Suprapubic skin (tissue), 4 donors: Measurements from ENCODE around the gene HTR1D. TPM values are rescaled to one million over a fixed set of nuclear protein-coding genes. Genes with fewer than 3 reads are reported as not detected.

Source experiments
- DNase-seq, 2 donors: peaks; one replicate each; pipeline ENCODE4 v3.0.0-alpha.2; 2019; ENCODE audit warnings: low spot score in 2 of 2
- H3K27ac ChIP-seq: fragments of 200-600 bp; sonication (generic); one replicate; pipeline ENCODE4 v1.5.1; 2019
- H3K27me3 ChIP-seq: fragments of 200-600 bp; sonication (generic); one replicate; pipeline ENCODE4 v1.5.1; 2019
- H3K36me3 ChIP-seq: fragments of 200-600 bp; sonication (generic); one replicate; pipeline ENCODE4 v1.5.1; 2019
- H3K4me1 ChIP-seq: fragments of 200-600 bp; sonication (generic); one replicate; pipeline ENCODE4 v1.5.1; 2019
- H3K4me3 ChIP-seq: fragments of 200-600 bp; sonication (generic); one replicate; pipeline ENCODE4 v1.5.1; 2019; ENCODE audit warnings: mild to moderate bottlenecking
- H3K9me3 ChIP-seq: fragments of 200-600 bp; sonication (generic); one replicate; pipeline ENCODE4 v1.5.1; 2019
- EP300 ChIP-seq: sonication (generic); formaldehyde crosslinking; IDR thresholded peaks from one replicate; pipeline ENCODE4 v1.6.1; 2017; ENCODE audit warnings: antibody characterized with exemption
- POLR2A ChIP-seq, 2 donors: fragments of 450-650 bp; IDR thresholded peaks; one replicate each; pipeline ENCODE4 v1.6.1; 2017; ENCODE audit warnings: antibody characterized with exemption in 2 of 2, mild to moderate bottlenecking in 2 of 2, moderate library complexity in 2 of 2
- POLR2AphosphoS5 ChIP-seq, 3 donors: sonication (generic); formaldehyde crosslinking; IDR thresholded peaks; one replicate each; pipeline ENCODE4 v1.6.1; 2017; ENCODE audit warnings: antibody characterized with exemption in 3 of 3
- WGBS: methylation state at CpG from one replicate; pipeline ENCODE4 v1.1.5; 2018; 5-methylcytosine and 5-hydroxymethylcytosine counted together
- total RNA-seq, 4 donors: library from RNA; depleted of rRNA; stranded (reverse); fragments of >200 nt; gene quantifications; one replicate each; pipeline ENCODE4 v1.1.0, GENCODE V29; 2016
- TF ChIP-seq, protein P1 (sequence below), 2 donors: fragments of 200-600 bp in 1 of 2; fragments of 450-650 bp in 1 of 2; sonication (generic) in 1 of 2; IDR thresholded peaks; one replicate each; pipeline ENCODE4 v1.5.1; 2016 to 2019; ENCODE audit warnings: antibody characterized with exemption in 2 of 2, mild to moderate bottlenecking in 1 of 2, moderate library complexity in 1 of 2

Gene HTR1D
- total RNA-seq, 4 donors from 2014 or later, result not detected

DNA sequence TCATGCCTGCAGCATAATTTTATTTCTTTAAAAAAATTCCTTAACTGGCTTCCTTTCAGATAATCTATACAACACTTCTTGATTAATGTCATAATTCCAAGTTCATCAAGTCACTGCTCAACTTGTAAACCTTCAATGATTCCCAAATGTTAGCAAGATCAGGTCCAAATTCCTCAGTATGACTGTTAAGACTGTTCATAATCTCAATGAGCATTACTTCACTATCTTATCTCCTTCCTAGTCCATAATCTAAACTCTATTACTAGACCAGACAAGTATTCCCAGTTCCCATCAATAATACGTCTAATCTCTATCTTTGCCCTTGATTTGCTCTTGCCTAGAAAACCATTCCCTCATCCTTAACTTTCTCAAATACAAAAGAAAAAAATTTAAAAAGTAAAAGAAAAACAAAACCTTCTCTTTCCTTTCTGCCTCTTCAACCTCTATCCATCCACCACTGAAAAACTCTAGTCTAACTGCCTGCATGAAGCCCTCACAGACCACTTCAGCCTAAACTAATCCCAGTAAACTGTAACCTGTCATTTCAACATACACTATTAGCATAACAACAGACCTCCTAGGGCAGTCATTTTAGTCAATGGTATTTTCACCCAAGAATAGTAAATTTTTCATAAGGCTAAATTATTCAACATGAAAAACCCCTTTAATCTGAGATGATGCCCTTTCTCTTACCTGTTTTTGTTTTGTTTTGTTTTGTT is 64.2 kb downstream of the HTR1D start:
- DNase-seq, result no peak
- peaks cover 22% of the 10 kb centered on the region for H3K4me1 ChIP-seq
- H3K9me3 ChIP-seq, result no peaks in the 10 kb centered on the region
- no peak overlapping the region for H3K27ac ChIP-seq
- TF ChIP-seq, protein P1, sequence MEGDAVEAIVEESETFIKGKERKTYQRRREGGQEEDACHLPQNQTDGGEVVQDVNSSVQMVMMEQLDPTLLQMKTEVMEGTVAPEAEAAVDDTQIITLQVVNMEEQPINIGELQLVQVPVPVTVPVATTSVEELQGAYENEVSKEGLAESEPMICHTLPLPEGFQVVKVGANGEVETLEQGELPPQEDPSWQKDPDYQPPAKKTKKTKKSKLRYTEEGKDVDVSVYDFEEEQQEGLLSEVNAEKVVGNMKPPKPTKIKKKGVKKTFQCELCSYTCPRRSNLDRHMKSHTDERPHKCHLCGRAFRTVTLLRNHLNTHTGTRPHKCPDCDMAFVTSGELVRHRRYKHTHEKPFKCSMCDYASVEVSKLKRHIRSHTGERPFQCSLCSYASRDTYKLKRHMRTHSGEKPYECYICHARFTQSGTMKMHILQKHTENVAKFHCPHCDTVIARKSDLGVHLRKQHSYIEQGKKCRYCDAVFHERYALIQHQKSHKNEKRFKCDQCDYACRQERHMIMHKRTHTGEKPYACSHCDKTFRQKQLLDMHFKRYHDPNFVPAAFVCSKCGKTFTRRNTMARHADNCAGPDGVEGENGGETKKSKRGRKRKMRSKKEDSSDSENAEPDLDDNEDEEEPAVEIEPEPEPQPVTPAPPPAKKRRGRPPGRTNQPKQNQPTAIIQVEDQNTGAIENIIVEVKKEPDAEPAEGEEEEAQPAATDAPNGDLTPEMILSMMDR (IDR thresholded peaks at IDR 0.05), result no peak
- TF ChIP-seq POLR2AphosphoS5 (IDR thresholded peaks at IDR 0.05) (no peak), POLR2A (IDR thresholded peaks at IDR 0.05) (no peak), EP300 (no peak)
- H3K4me3 ChIP-seq, result no peak overlapping the region
- H3K36me3 ChIP-seq, result no peaks in the 10 kb centered on the region
- H3K27me3 ChIP-seq, result no peaks in the 10 kb centered on the region
- WGBS, result 65% methylated on average over 1 of the region's 1 CpG

DNA sequence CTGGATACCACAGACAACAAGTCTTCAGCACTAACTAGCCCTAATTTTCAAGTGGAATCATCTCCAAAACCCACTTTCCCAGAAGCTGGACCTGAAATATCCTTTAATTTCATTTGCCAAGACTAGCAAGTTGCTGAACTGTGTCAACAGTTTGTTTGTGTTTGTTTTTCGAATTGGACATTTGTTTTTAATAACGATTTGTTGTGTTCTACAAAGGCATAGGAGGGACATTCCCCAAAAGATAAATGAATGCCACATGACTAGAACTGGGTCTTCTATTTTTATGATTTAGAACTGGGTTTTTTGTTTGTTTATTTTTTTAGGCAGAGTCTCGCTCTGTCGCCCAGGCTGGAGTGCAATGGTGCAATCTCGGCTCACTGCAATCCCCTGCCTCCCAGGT is 66.6 kb downstream of the HTR1D start:
- no peak for DNase-seq
- TF ChIP-seq POLR2A (IDR thresholded peaks at IDR 0.05) (no peak), EP300 (no peak), POLR2AphosphoS5 (IDR thresholded peaks at IDR 0.05) (no peak)
- TF ChIP-seq, protein P1 (IDR thresholded peaks at IDR 0.05), result no peak
- Histone ChIP-seq H3K4me1 (peaks cover 30% of the 10 kb centered on the region), H3K36me3 (no peaks in the 10 kb centered on the region), H3K9me3 (no peaks in the 10 kb centered on the region), H3K27ac (peak overlapping the region; percentile 53), H3K4me3 (no peak overlapping the region), H3K27me3 (no peaks in the 10 kb centered on the region)
- 67% methylated on average over 5 of the region's 5 CpGs for WGBS

DNA sequence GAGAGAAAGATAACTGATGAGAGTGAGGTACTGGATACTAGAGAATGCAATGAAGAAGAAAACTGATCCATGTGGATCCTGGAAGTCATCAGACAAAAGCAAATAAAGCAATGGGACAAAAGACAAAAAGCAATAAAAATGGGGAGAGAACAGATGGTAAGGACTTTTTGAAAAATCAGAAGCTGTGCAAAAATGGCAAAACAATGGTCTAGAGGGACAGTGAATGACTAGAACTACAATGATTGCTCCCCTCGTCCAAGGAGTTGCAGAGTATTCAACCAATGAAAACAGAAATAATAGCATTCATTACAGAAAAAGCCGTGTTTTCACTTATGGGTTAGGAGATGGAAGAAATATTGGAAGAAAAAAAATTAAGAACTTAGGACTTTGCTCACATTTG is 67.2 kb downstream of the HTR1D start:
- WGBS, result 48% methylated on average over 2 of the region's 2 CpGs
- no peaks in the 10 kb centered on the region for H3K9me3 ChIP-seq
- TF ChIP-seq, protein P1 (IDR thresholded peaks at IDR 0.05), result no peak
- TF ChIP-seq EP300 (no peak), POLR2A (IDR thresholded peaks at IDR 0.05) (no peak), POLR2AphosphoS5 (IDR thresholded peaks at IDR 0.05) (no peak)
- H3K4me1 ChIP-seq, result peaks cover 30% of the 10 kb centered on the region
- no peak overlapping the region for H3K4me3 ChIP-seq
- H3K36me3 ChIP-seq, result no peaks in the 10 kb centered on the region
- H3K27me3 ChIP-seq, result no peaks in the 10 kb centered on the region
- DNase-seq, result no peak
- H3K27ac ChIP-seq, result peak overlapping the region; percentile 53

DNA sequence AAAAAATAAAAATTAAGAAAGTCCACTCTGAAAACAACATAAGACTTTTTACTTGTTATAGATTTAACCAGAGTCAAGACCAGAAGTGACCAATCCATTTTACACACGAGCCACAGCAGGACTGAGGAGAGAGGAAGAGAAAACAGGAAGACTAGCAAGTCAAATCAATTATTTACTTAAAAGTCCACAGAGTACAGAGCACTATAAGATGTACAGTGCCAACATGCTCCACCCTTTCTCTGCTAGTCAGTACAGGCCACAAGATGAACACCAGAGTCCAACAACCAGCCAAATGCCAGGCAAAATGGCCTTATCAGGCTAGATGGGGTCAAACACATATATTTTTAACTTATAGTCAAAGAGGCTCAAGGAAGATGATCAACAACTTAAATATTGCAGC is 68.2 kb downstream of the HTR1D start:
- no peak for TF ChIP-seq POLR2AphosphoS5 (IDR thresholded peaks at IDR 0.05)
- no peak for TF ChIP-seq POLR2A (IDR thresholded peaks at IDR 0.05)
- TF ChIP-seq, protein P1 (IDR thresholded peaks at IDR 0.05), result no peak
- Histone ChIP-seq H3K4me1 (peaks cover 30% of the 10 kb centered on the region), H3K4me3 (no peak overlapping the region), H3K36me3 (no peaks in the 10 kb centered on the region), H3K27ac (no peak overlapping the region), H3K27me3 (no peaks in the 10 kb centered on the region), H3K9me3 (no peaks in the 10 kb centered on the region)
- WGBS, result 17% methylated on average over 1 of the region's 1 CpG
- DNase-seq, result no peak

DNA sequence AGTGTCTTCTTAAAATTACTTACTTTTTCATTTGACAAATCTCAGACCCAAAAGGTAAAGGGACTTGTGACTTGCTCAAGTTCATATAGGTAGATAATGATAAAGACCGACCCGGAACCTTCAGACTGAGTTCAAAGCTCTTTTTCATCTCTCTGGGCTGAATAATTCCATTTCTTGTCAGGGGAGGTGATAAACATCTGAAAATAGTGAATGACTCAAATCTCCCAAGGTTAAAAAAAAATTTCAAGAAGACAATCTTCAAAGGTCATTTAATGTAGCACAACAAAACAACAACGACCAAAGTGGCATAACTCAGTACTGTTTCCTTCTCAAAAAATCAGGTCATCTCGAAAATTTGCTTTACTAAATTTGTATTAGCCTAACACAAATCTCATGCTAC is 69.2 kb downstream of the HTR1D start:
- Histone ChIP-seq H3K27me3 (no peaks in the 10 kb centered on the region), H3K4me3 (no peak overlapping the region), H3K4me1 (peaks cover 30% of the 10 kb centered on the region), H3K27ac (no peak overlapping the region), H3K9me3 (no peaks in the 10 kb centered on the region), H3K36me3 (no peaks in the 10 kb centered on the region)
- DNase-seq, result no peak
- TF ChIP-seq EP300 (no peak), POLR2A (IDR thresholded peaks at IDR 0.05) (no peak)
- TF ChIP-seq, protein P1 (IDR thresholded peaks at IDR 0.05), result no peak
- 53% methylated on average over 4 of the region's 4 CpGs for WGBS

Other genes starting within 250 kb of the HTR1D start
- not detected for gene LACTBL1, start 244.6 kb downstream of the HTR1D start, total RNA-seq
- not detected for gene TEX46, start 201.7 kb downstream of the HTR1D start, total RNA-seq
- gene KDM1A, start 198.0 kb downstream of the HTR1D start, total RNA-seq, result 10 to 100 TPM; 45.5 to 49.2 (median 47.5) TPM
- gene LUZP1, start 48.6 kb downstream of the HTR1D start, total RNA-seq, result 10 to 100 TPM; 20.8 to 25.7 (median 22.9) TPM
- 10 to 100 TPM; 60.9 to 85.3 (median 66.0) TPM for gene HNRNPR, start 126.8 kb upstream of the HTR1D start, total RNA-seq
- gene ZNF436, start 152.3 kb upstream of the HTR1D start, total RNA-seq, result 10 to 100 TPM; 21.1 to 38.2 (median 30.3) TPM
- gene TCEA3, start 207.2 kb upstream of the HTR1D start, total RNA-seq, result 10 to 100 TPM; 34.1 to 93.1 (median 43.2) TPM